Neural cell (in vitro differentiated cells): Measurements from ENCODE around the gene TECPR2. TPM values are rescaled to one million over a fixed set of nuclear protein-coding genes. Genes with fewer than 3 reads are reported as not detected.

Experiments used
- H2AFZ ChIP-seq: fragments of 200-600, 300-800 bp; sonication (generic), shearing (Covaris generic); 2 replicates; pipeline ENCODE4 v1.6.0; 2014; ENCODE audit warnings: low read depth, mild to moderate bottlenecking, antibody characterized with exemption, low read length, moderate library complexity
- H3F3A ChIP-seq: fragments of 200-600 bp; shearing (Covaris generic); 2 replicates; pipeline ENCODE4 v1.6.1; 2016; ENCODE audit warnings: mild to moderate bottlenecking, moderate library complexity, mixed read lengths, antibody characterized with exemption, low read length; ENCODE audit not compliant: insufficient read depth, poor library complexity, severe bottlenecking
- H3K27ac ChIP-seq: fragments of 200-600, 300-800 bp; sonication (generic), shearing (Covaris generic); 2 replicates; pipeline ENCODE4 v1.5.1; 2014; ENCODE audit warnings: mild to moderate bottlenecking, low read length, moderate library complexity
- H3K27me3 ChIP-seq: fragments of 300-800, 200-600 bp; sonication (generic), shearing (Covaris generic); 2 replicates; pipeline ENCODE4 v1.6.0; 2014; ENCODE audit warnings: mild to moderate bottlenecking, low read depth, low read length, moderate library complexity; ENCODE audit not compliant: insufficient read depth
- H3K36me3 ChIP-seq: fragments of 300-800, 200-600 bp; sonication (generic), shearing (Covaris generic); 2 replicates; pipeline ENCODE4 v1.5.1; 2014; ENCODE audit warnings: mild to moderate bottlenecking, antibody characterized with exemption, low read length, moderate library complexity; ENCODE audit not compliant: insufficient read depth
- H3K4me2 ChIP-seq: fragments of 300-800, 200-600 bp; sonication (generic), shearing (Covaris generic); 2 replicates; pipeline ENCODE4 v1.6.0; 2014; ENCODE audit warnings: mild to moderate bottlenecking, low read length
- H3K4me3 ChIP-seq: fragments of 300-800, 200-600 bp; sonication (generic), shearing (Covaris generic); 2 replicates; pipeline ENCODE4 v1.5.1; 2014; ENCODE audit warnings: mild to moderate bottlenecking, low read length, moderate library complexity
- H3K79me2 ChIP-seq: fragments of 200-600 bp; shearing (Covaris generic); replicated peaks from 2 replicates; pipeline ENCODE4 v1.6.0; 2014; ENCODE audit warnings: mild to moderate bottlenecking, low read length, moderate library complexity; ENCODE audit not compliant: insufficient read depth
- H3K9ac ChIP-seq: fragments of 300-800, 200-600 bp; sonication (generic), shearing (Covaris generic); 2 replicates; pipeline ENCODE4 v1.6.1; 2016; ENCODE audit warnings: mild to moderate bottlenecking, low read length, mixed read lengths
- H3K9me2 ChIP-seq: fragments of 200-600 bp; shearing (Covaris generic); 2 replicates; pipeline ENCODE4 v1.6.1; 2016; ENCODE audit warnings: mild to moderate bottlenecking, low read length, mixed read lengths; ENCODE audit not compliant: insufficient read depth
- H3K9me3 ChIP-seq: fragments of 200-600, 300-800 bp; sonication (generic), shearing (Covaris generic); 2 replicates; pipeline ENCODE4 v1.6.1; 2016; ENCODE audit warnings: mild to moderate bottlenecking, mixed run types, low read length, moderate library complexity, mixed read lengths
- H4K20me1 ChIP-seq: fragments of 200-600 bp; shearing (Covaris generic); 2 replicates; pipeline ENCODE4 v1.6.1; 2016; ENCODE audit warnings: mild to moderate bottlenecking, mixed run types; ENCODE audit not compliant: insufficient read depth
- EP300 ChIP-seq: fragments of 450-650 bp; conservative IDR thresholded peaks from 2 replicates; pipeline ENCODE4 v1.6.1; 2014; ENCODE audit warnings: antibody characterized with exemption, mild to moderate bottlenecking, moderate library complexity; ENCODE audit not compliant: poor library complexity, severe bottlenecking
- EZH2 ChIP-seq: fragments of 200-600, 300-800 bp; shearing (Covaris generic), sonication (generic); IDR thresholded peaks from 2 replicates; pipeline ENCODE4 v1.6.1; 2014; ENCODE audit warnings: antibody characterized with exemption, low read length, borderline replicate concordance, mild to moderate bottlenecking; ENCODE audit not compliant: insufficient read depth, poor library complexity, severe bottlenecking
- MXI1 ChIP-seq: fragments of 450-650 bp; conservative IDR thresholded peaks from 2 replicates; pipeline ENCODE4 v1.6.1; 2014; ENCODE audit warnings: antibody characterized with exemption, mild to moderate bottlenecking; ENCODE audit not compliant: poor library complexity, severe bottlenecking
- POLR2AphosphoS5 ChIP-seq: IDR thresholded peaks from 2 replicates; pipeline ENCODE4 v1.6.1; 2012
- RAD21 ChIP-seq: fragments of 450-650 bp; conservative IDR thresholded peaks from 2 replicates; pipeline ENCODE4 v1.6.1; 2014; ENCODE audit warnings: antibody characterized with exemption, mild to moderate bottlenecking, moderate library complexity
- SMC3 ChIP-seq: fragments of 450-650 bp; conservative IDR thresholded peaks from 2 replicates; pipeline ENCODE4 v1.6.1; 2014; ENCODE audit warnings: antibody characterized with exemption, mild to moderate bottlenecking, moderate library complexity; ENCODE audit not compliant: poor library complexity
- TAF1 ChIP-seq: IDR thresholded peaks from 2 replicates; pipeline ENCODE4 v1.6.1; 2012; ENCODE audit warnings: low read depth
- polyA plus RNA-seq: library from polyadenylated mRNA; depleted of rRNA; stranded (reverse); fragments of >200 nt; gene quantifications from 2 replicates; pipeline ENCODE4 v1.2.3, GENCODE V29; 2014
- TF ChIP-seq, protein P1 (sequence below): IDR thresholded peaks from 2 replicates; pipeline ENCODE4 v1.6.1; 2012; ENCODE audit warnings: borderline replicate concordance
- TF ChIP-seq, protein P2 (sequence below): fragments of 450-650 bp; IDR thresholded peaks from 2 replicates; pipeline ENCODE4 v1.5.1; 2014; ENCODE audit warnings: antibody characterized with exemption, mild to moderate bottlenecking, moderate library complexity; ENCODE audit not compliant: poor library complexity, severe bottlenecking

TECPR2 gene
- polyA plus RNA-seq, 1 donor from 2014 or later, result 7.0 TPM

DNA sequence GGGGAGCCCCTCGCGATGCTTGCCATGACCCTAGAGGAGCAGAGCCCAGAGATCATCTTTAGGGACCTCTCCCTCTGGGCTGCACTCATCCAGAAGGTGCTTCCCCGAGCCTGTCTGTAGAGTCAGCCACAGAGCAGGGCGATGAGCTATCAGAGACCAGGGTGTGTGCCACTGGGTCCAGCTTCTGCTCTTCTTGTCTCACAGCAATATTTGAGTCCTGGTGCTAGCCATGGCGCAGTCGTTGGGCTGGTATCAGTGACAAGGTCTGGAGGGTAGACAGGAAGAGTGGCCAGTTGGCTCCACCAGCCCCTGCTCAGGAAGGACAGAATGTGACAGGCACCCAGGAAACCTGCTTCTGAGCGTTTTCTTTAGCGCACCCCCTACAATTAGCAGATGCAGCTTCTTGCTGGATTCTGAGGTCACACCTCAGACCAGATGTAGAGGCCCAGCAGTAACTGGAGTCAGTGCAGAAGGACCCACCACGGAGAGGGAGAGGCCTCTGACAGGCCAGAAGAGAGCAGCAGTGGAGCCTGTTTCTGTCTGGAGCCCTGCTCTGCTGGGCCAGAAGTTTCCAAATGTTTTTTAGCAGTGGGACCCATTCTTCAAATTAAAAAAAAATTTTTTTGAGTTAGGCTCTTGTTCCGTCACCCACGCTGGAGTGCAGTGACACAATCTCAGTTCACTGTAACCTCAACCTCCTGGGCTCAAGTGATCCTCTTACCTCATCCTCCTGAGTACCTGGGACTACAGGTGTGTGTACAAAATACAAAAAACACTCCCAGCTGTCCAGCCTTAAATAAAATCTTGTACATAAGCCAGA lies 123.2 kb downstream of the TECPR2 start:
- no peak overlapping the region for H3K27ac ChIP-seq
- H3K27me3 ChIP-seq, result no peaks in the 10 kb centered on the region
- no peak overlapping the region for H3K4me2 ChIP-seq
- H3K9me3 ChIP-seq, result no peaks in the 10 kb centered on the region
- H2AFZ ChIP-seq, result no peak overlapping the region
- H4K20me1 ChIP-seq, result no peaks in the 10 kb centered on the region
- no peaks in the 10 kb centered on the region for H3K36me3 ChIP-seq
- no peaks in the 10 kb centered on the region for H3F3A ChIP-seq
- H3K9ac ChIP-seq, result no peak overlapping the region
- H3K9me2 ChIP-seq, result no peaks in the 10 kb centered on the region
- no peak overlapping the region for H3K4me3 ChIP-seq
- no peaks in the 10 kb centered on the region for H3K79me2 ChIP-seq
- TF ChIP-seq SMC3, result no peak

- H3K9ac ChIP-seq, result no peak overlapping the region
- H3K4me2 ChIP-seq, result no peak overlapping the region
- H3K27me3 ChIP-seq, result no peaks in the 10 kb centered on the region
- H3K4me3 ChIP-seq, result no peak overlapping the region
- H2AFZ ChIP-seq, result no peak overlapping the region
- no peaks in the 10 kb centered on the region for H3F3A ChIP-seq
- H3K36me3 ChIP-seq, result no peaks in the 10 kb centered on the region
- H4K20me1 ChIP-seq, result no peaks in the 10 kb centered on the region
- H3K79me2 ChIP-seq, result no peaks in the 10 kb centered on the region
- no peak overlapping the region for H3K27ac ChIP-seq
- TF ChIP-seq RAD21 (no peak), SMC3 (no peak), EZH2 (no peak), POLR2AphosphoS5 (no peak), MXI1 (no peak), EP300 (no peak), TAF1 (no peak)
- TF ChIP-seq, protein P1, sequence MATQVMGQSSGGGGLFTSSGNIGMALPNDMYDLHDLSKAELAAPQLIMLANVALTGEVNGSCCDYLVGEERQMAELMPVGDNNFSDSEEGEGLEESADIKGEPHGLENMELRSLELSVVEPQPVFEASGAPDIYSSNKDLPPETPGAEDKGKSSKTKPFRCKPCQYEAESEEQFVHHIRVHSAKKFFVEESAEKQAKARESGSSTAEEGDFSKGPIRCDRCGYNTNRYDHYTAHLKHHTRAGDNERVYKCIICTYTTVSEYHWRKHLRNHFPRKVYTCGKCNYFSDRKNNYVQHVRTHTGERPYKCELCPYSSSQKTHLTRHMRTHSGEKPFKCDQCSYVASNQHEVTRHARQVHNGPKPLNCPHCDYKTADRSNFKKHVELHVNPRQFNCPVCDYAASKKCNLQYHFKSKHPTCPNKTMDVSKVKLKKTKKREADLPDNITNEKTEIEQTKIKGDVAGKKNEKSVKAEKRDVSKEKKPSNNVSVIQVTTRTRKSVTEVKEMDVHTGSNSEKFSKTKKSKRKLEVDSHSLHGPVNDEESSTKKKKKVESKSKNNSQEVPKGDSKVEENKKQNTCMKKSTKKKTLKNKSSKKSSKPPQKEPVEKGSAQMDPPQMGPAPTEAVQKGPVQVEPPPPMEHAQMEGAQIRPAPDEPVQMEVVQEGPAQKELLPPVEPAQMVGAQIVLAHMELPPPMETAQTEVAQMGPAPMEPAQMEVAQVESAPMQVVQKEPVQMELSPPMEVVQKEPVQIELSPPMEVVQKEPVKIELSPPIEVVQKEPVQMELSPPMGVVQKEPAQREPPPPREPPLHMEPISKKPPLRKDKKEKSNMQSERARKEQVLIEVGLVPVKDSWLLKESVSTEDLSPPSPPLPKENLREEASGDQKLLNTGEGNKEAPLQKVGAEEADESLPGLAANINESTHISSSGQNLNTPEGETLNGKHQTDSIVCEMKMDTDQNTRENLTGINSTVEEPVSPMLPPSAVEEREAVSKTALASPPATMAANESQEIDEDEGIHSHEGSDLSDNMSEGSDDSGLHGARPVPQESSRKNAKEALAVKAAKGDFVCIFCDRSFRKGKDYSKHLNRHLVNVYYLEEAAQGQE, result no peak
- TF ChIP-seq, protein P2, sequence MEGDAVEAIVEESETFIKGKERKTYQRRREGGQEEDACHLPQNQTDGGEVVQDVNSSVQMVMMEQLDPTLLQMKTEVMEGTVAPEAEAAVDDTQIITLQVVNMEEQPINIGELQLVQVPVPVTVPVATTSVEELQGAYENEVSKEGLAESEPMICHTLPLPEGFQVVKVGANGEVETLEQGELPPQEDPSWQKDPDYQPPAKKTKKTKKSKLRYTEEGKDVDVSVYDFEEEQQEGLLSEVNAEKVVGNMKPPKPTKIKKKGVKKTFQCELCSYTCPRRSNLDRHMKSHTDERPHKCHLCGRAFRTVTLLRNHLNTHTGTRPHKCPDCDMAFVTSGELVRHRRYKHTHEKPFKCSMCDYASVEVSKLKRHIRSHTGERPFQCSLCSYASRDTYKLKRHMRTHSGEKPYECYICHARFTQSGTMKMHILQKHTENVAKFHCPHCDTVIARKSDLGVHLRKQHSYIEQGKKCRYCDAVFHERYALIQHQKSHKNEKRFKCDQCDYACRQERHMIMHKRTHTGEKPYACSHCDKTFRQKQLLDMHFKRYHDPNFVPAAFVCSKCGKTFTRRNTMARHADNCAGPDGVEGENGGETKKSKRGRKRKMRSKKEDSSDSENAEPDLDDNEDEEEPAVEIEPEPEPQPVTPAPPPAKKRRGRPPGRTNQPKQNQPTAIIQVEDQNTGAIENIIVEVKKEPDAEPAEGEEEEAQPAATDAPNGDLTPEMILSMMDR, result no peak
- H3K9me2 ChIP-seq, result no peaks in the 10 kb centered on the region
- no peaks in the 10 kb centered on the region for H3K9me3 ChIP-seq
Observed at GRCh38 chr14:102486513-102487203, 123.9 kb downstream of the TECPR2 start.
